ENCODE data around the gene MED22.

MED22 gene

DNA sequence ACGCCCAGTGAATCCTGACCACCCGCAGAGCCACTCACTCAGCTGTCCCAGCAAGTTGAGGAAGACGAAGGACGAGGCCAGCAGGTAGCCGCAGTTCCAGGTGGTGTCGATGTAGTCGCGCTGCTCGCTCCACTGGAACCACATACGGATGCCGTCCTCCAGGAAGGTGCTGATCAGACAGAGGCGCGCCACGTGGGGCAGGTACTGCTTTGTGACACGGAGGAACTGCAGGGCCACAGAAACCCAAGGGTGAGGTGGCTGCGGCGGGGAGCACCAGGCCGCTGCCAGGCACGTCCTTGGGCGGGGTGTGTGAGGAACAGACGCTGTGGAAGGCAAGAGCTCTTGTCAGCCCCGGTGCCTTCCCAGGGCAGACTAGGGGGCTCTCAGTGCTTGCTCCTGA is 19.3 kb upstream of the MED22 start:
- peaks cover 14 to 95% (median 56%) of the 10 kb centered on the region in 4 experiments for H3K36me3 ChIP-seq (ENCODE audit: control insufficient read depth in 4 of 4, insufficient read depth in 4 of 4, low read length in 3 of 4)
- no peak for DNase-seq
- POLR2A ChIA-PET: no interaction called here
- no peaks in the 10 kb centered on the region for H3K27me3 ChIP-seq (replicated peaks in 2 of 5; ENCODE audit: control insufficient read depth in 4 of 5, insufficient read depth in 5 of 5, low read length in 4 of 5)
- CTCF ChIA-PET: interaction anchor here (0.6 to 1.9 kb wide), 4 partner anchors 8 to 119 kb away, joined by 3 to 7 read pairs (median 4); partner anchors contain the start of genes SURF1 and SURF2
- no peaks in the 10 kb centered on the region for H3K9me3 ChIP-seq (ENCODE audit: control extremely low read depth in 1 of 5, control insufficient read depth in 4 of 5, insufficient read depth in 2 of 5, low read depth in 1 of 5, low read length in 4 of 5)
- WGBS (ENCODE audit: insufficient coverage): 98% methylated on average over 22 of the region's 22 CpGs
- peaks cover 2 to 21% (median 18%) of the 10 kb centered on the region in 4 experiments for H3K4me1 ChIP-seq (ENCODE audit: control extremely low read depth in 1 of 4, control insufficient read depth in 4 of 4, insufficient read depth in 4 of 4, low read length in 3 of 4)
- H3K27ac ChIP-seq (ENCODE audit: insufficient read depth in 1 of 2, low read depth in 1 of 2, low read length in 2 of 2, poor library complexity in 1 of 2, severe bottlenecking in 2 of 2): no peak overlapping the region
- no peak overlapping the region for H3K4me3 ChIP-seq (ENCODE audit: control insufficient read depth in 1 of 7, extremely low read depth in 1 of 7, insufficient read depth in 4 of 7, low read depth in 2 of 7, low read length in 6 of 7)

DNA sequence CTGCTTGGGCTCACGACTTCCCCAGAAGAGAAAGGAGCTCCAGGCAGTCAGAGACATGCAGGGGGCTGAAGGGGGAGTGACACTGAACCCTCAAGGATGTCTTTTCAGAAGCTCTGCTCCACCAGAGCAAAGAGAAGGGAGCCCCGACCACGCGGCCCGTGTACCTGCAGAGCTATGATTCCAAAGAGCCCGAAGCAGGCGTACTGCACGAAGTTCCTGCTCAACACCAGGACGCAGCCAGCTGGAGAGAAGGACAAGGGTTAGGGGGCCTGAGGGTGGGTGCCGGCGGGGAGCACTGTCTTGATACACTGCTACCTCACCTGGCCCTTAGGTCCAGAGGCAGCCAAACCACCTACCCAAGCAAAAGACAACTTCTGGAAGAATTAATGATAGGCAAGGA is 18.5 kb upstream of the MED22 start:
- H3K4me3 ChIP-seq (ENCODE audit: control insufficient read depth in 1 of 7, extremely low read depth in 1 of 7, insufficient read depth in 4 of 7, low read depth in 2 of 7, low read length in 6 of 7): no peak overlapping the region
- H3K9me3 ChIP-seq (ENCODE audit: control extremely low read depth in 1 of 5, control insufficient read depth in 4 of 5, insufficient read depth in 2 of 5, low read depth in 1 of 5, low read length in 4 of 5): no peaks in the 10 kb centered on the region
- peaks cover 0 to 13% (median 10%) of the 10 kb centered on the region in 4 experiments for H3K4me1 ChIP-seq (ENCODE audit: control extremely low read depth in 1 of 4, control insufficient read depth in 4 of 4, insufficient read depth in 4 of 4, low read length in 3 of 4)
- no peaks in the 10 kb centered on the region for H3K27me3 ChIP-seq (replicated peaks in 2 of 5; ENCODE audit: control insufficient read depth in 4 of 5, insufficient read depth in 5 of 5, low read length in 4 of 5)
- ChIA-PET CTCF (interaction anchor here (1.0 to 1.9 kb wide), 5 partner anchors 9 to 121 kb away, joined by 3 to 7 read pairs (median 3); partner anchors contain the start of genes SURF1 and SURF2), POLR2A (interaction anchor here (1.3 kb wide), 1 partner anchor 8 kb away, joined by 4 read pairs; no protein-coding TSS in a partner anchor)
- no peak for DNase-seq
- 98% methylated on average over 10 of the region's 11 CpGs for WGBS (ENCODE audit: insufficient coverage)
- H3K27ac ChIP-seq (ENCODE audit: insufficient read depth in 1 of 2, low read depth in 1 of 2, low read length in 2 of 2, poor library complexity in 1 of 2, severe bottlenecking in 2 of 2): no peak overlapping the region
- peaks cover 19 to 96% (median 62%) of the 10 kb centered on the region in 4 experiments for H3K36me3 ChIP-seq (ENCODE audit: control insufficient read depth in 4 of 4, insufficient read depth in 4 of 4, low read length in 3 of 4)

- DNase-seq: no peak
- 99% methylated on average over 14 of the region's 15 CpGs for WGBS (ENCODE audit: insufficient coverage)
- Histone ChIP-seq H3K4me1 (ENCODE audit: control extremely low read depth in 1 of 4, control insufficient read depth in 4 of 4, insufficient read depth in 4 of 4, low read length in 3 of 4) (peaks cover 0 to 2% (median under 1%) of the 10 kb centered on the region in 4 experiments), H3K36me3 (ENCODE audit: control insufficient read depth in 4 of 4, insufficient read depth in 4 of 4, low read length in 3 of 4) (peaks cover 18 to 86% (median 67%) of the 10 kb centered on the region in 4 experiments), H3K9me3 (ENCODE audit: control extremely low read depth in 1 of 5, control insufficient read depth in 4 of 5, insufficient read depth in 2 of 5, low read depth in 1 of 5, low read length in 4 of 5) (no peaks in the 10 kb centered on the region), H3K4me3 (ENCODE audit: control insufficient read depth in 1 of 7, extremely low read depth in 1 of 7, insufficient read depth in 4 of 7, low read depth in 2 of 7, low read length in 6 of 7) (no peak overlapping the region), H3K27me3 (replicated peaks in 2 of 5; ENCODE audit: control insufficient read depth in 4 of 5, insufficient read depth in 5 of 5, low read length in 4 of 5) (no peaks in the 10 kb centered on the region), H3K27ac (ENCODE audit: insufficient read depth in 1 of 2, low read depth in 1 of 2, low read length in 2 of 2, poor library complexity in 1 of 2, severe bottlenecking in 2 of 2) (no peak overlapping the region)
- CTCF ChIA-PET: interaction anchor here (0.8 to 2.9 kb wide), 2 partner anchors 10 to 124 kb away, joined by 3 to 16 read pairs; no protein-coding TSS in a partner anchor
- POLR2A ChIA-PET: interaction anchor here (1.0 to 1.5 kb wide), 3 partner anchors 10 to 13 kb away, joined by 3 to 5 read pairs (median 3); partner anchors contain the start of genes STKLD1 and SURF4
Observed at GRCh38 chr9:133362359-133363044, 14.6 kb upstream of the MED22 start.

DNA sequence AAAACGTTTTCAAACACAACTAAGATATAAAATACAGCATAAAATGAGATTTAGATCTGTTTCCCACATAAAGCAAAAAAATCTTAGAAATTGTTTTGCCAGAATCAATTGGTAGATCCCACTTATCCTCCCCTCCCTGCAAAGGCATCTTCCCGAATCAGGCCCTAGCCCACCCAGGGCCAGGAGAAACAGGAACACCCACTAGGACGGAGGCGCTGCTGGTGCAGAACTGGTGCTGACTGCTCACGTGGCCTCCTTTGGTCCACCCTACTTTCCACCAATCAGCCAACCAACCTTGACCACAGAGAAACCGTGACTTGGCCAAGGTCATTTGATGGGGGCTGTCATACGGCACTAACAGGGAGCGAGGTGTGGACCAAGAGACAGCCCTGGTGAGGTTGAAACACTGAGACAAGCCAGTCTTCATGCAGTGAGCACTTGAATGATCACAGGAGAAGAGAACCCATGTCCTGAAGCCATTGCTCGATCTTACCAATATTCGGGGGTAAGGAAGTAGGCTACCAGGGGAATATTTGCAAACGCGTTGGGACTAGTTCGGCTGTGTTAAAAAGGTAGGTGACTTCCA is 13.7 kb upstream of the MED22 start:
- H3K4me1 ChIP-seq (ENCODE audit: control extremely low read depth in 1 of 4, control insufficient read depth in 4 of 4, insufficient read depth in 4 of 4, low read length in 3 of 4): peaks cover 0 to 9% (median 9%) of the 10 kb centered on the region in 4 experiments
- no peak for DNase-seq
- peaks cover 14 to 78% (median 62%) of the 10 kb centered on the region in 4 experiments for H3K36me3 ChIP-seq (ENCODE audit: control insufficient read depth in 4 of 4, insufficient read depth in 4 of 4, low read length in 3 of 4)
- H3K4me3 ChIP-seq (ENCODE audit: control insufficient read depth in 1 of 7, extremely low read depth in 1 of 7, insufficient read depth in 4 of 7, low read depth in 2 of 7, low read length in 6 of 7): no peak overlapping the region
- H3K27me3 ChIP-seq (replicated peaks in 2 of 5; ENCODE audit: control insufficient read depth in 4 of 5, insufficient read depth in 5 of 5, low read length in 4 of 5): no peaks in the 10 kb centered on the region
- CTCF ChIA-PET: interaction anchor here (1.0 to 7.2 kb wide), 3 partner anchors 10 to 11 kb away, joined by 6 to 75 read pairs (median 16); no protein-coding TSS in a partner anchor
- no peak overlapping the region for H3K27ac ChIP-seq (ENCODE audit: insufficient read depth in 1 of 2, low read depth in 1 of 2, low read length in 2 of 2, poor library complexity in 1 of 2, severe bottlenecking in 2 of 2)
- POLR2A ChIA-PET: no interaction called here
- H3K9me3 ChIP-seq (ENCODE audit: control extremely low read depth in 1 of 5, control insufficient read depth in 4 of 5, insufficient read depth in 2 of 5, low read depth in 1 of 5, low read length in 4 of 5): no peaks in the 10 kb centered on the region
- WGBS (ENCODE audit: insufficient coverage): 98% methylated on average over 12 of the region's 13 CpGs

DNA sequence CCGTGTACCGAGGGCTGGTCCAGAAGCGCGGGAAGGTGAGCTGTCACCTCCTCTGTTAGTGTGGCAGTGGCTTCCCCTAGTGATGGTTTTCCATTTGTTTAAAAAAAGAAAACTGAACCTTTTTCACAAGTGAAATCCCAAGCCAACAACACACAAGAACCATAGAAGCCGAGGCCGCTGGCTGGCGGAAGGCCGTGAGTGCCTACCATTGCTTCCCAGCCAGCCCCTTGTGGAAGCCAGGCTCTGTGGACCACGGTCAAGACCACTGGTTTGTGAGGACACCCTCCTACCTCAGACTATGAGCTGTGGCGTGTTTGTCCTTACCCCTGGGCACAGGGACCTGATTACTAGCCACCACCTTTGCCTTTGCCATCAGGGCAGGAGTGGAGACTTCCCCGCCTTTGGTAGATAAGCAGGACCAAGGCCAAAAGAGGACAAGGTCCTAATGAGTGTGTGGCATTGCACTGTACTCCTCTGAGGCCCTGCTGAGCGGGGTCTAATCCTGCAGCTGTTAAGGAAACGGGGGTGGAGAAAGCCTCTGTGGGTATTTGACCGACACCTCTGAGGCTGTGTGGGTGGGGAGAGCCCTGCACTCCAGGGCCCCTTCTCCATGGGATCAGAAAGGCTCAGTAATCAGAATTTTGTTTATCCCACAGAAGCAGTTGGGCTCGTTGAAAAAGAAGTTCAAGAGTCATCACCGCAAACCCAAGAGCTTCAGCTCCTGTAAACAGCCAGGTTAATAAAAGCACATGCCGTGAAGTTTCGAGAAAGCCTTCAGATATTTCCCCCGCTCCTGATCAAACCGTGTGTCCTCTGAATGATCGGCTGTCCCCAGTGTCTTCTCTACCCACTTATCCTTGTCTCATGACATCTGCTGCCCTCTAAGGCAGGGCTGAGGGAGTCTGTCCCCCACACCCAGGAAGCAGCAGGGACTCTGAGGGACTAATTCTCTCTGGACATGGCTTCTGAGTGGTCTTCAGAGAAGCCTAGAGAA is 12.8 kb upstream of the MED22 start:
- POLR2A ChIA-PET: interaction anchor here (1.8 to 2.2 kb wide), 2 partner anchors 11 to 13 kb away, joined by 7 read pairs; partner anchors contain the start of genes MED22 and RPL7A
- DNase-seq: no peak
- no peaks in the 10 kb centered on the region for H3K9me3 ChIP-seq (ENCODE audit: control extremely low read depth in 1 of 5, control insufficient read depth in 4 of 5, insufficient read depth in 2 of 5, low read depth in 1 of 5, low read length in 4 of 5)
- WGBS (ENCODE audit: insufficient coverage): 92% methylated on average over 21 of the region's 21 CpGs
- H3K27ac ChIP-seq (ENCODE audit: insufficient read depth in 1 of 2, low read depth in 1 of 2, low read length in 2 of 2, poor library complexity in 1 of 2, severe bottlenecking in 2 of 2): no peak overlapping the region
- no peak overlapping the region for H3K4me3 ChIP-seq (ENCODE audit: control insufficient read depth in 1 of 7, extremely low read depth in 1 of 7, insufficient read depth in 4 of 7, low read depth in 2 of 7, low read length in 6 of 7)
- peaks cover 0 to 13% (median 11%) of the 10 kb centered on the region in 4 experiments for H3K4me1 ChIP-seq (ENCODE audit: control extremely low read depth in 1 of 4, control insufficient read depth in 4 of 4, insufficient read depth in 4 of 4, low read length in 3 of 4)
- no peaks in the 10 kb centered on the region for H3K27me3 ChIP-seq (replicated peaks in 2 of 5; ENCODE audit: control insufficient read depth in 4 of 5, insufficient read depth in 5 of 5, low read length in 4 of 5)
- peaks cover 9 to 69% (median 53%) of the 10 kb centered on the region in 4 experiments for H3K36me3 ChIP-seq (ENCODE audit: control insufficient read depth in 4 of 4, insufficient read depth in 4 of 4, low read length in 3 of 4)
- CTCF ChIA-PET: interaction anchor here (0.7 to 7.2 kb wide), 7 partner anchors 9 to 183 kb away, joined by 3 to 75 read pairs (median 3); no protein-coding TSS in a partner anchor

DNA sequence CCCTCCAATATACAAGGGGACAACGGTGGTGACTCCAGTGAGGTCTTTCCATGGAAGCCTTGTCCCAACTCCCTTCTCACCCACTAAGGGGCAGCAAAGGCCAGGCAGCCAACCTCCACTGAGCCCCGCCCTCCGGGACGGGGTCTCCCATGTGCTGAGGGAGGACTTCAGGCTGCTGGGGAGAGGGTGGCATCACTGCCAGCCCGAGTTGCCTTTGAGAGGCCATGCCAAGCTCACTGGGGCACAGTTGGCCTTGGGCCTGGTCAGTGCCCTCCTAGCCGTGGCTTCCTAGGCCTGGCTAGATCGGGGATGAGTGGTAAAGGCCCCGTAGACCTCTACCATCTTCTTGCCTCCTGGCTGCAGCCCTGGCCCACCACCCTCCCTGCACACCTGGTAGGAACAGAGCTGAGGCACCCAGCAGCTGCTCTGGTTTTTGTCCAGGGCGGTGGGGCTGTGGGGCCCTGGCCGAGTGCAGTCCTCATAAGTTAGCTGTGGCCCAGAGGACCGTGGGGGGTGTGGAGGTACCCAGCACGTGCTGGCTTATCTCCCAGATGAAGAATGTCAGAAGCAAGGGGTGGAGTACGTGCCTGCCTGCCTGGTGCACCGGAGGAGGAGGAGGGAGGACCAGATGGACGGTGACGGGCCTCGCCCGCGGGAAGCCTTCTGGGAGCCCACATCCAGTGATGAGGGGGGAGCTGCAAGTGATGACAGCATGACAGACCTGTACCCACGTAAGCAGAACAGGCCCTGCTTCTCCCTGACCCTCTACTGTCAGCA is 11.7 kb upstream of the MED22 start:
- POLR2A ChIA-PET: interaction anchor here (0.5 to 2.2 kb wide), 3 partner anchors 12 to 16 kb away, joined by 3 to 7 read pairs (median 7); partner anchors contain the start of genes MED22, RPL7A and SURF4
- no peak overlapping the region for H3K27ac ChIP-seq (ENCODE audit: insufficient read depth in 1 of 2, low read depth in 1 of 2, low read length in 2 of 2, poor library complexity in 1 of 2, severe bottlenecking in 2 of 2)
- no peak overlapping the region for H3K4me3 ChIP-seq (ENCODE audit: control insufficient read depth in 1 of 7, extremely low read depth in 1 of 7, insufficient read depth in 4 of 7, low read depth in 2 of 7, low read length in 6 of 7)
- DNase-seq: peak; percentile 25 to 63 (median 58)
- H3K4me1 ChIP-seq (ENCODE audit: control extremely low read depth in 1 of 4, control insufficient read depth in 4 of 4, insufficient read depth in 4 of 4, low read length in 3 of 4): peaks cover 3 to 22% (median 21%) of the 10 kb centered on the region in 4 experiments
- CTCF ChIA-PET: interaction anchor here (0.7 to 7.2 kb wide), 10 partner anchors 8 to 182 kb away, joined by 3 to 75 read pairs (median 3); no protein-coding TSS in a partner anchor
- H3K36me3 ChIP-seq (ENCODE audit: control insufficient read depth in 4 of 4, insufficient read depth in 4 of 4, low read length in 3 of 4): peaks cover 7 to 59% (median 45%) of the 10 kb centered on the region in 4 experiments
- WGBS (ENCODE audit: insufficient coverage): 89% methylated on average over 15 of the region's 20 CpGs
- H3K9me3 ChIP-seq (ENCODE audit: control extremely low read depth in 1 of 5, control insufficient read depth in 4 of 5, insufficient read depth in 2 of 5, low read depth in 1 of 5, low read length in 4 of 5): no peaks in the 10 kb centered on the region
- no peaks in the 10 kb centered on the region for H3K27me3 ChIP-seq (replicated peaks in 2 of 5; ENCODE audit: control insufficient read depth in 4 of 5, insufficient read depth in 5 of 5, low read length in 4 of 5)
